HCT116 (cell line): Measurements from ENCODE around the gene GPANK1. TPM values are rescaled to one million over a fixed set of nuclear protein-coding genes. Genes with fewer than 3 reads are reported as not detected.

Source experiments
- ATAC-seq: fragments of 200-7000 bp; cut with Tn5 transposase; 2 replicates; pipeline ENCODE4 v1.9.1; 2020; ENCODE audit warnings: mild to moderate bottlenecking, moderate library complexity
- BruUV-seq: library from RNA; stranded (reverse); fragments of 400-500 nt; replicated peaks from 2 replicates; lab custom pipeline; 2021; lab: Mats Ljungman, UMichigan
- CTCF ChIA-PET: fragments of 300-600 bp; sonication (Branson Sonifier 250); formaldehyde crosslinking; loops from one replicate; lab custom pipeline; 2021; ENCODE audit warnings: antibody characterized with exemption; lab: Charles Lee
- POLR2A ChIA-PET: fragments of 300-600, 350-600 bp; sonication (Branson Sonifier 250); formaldehyde crosslinking; loops from one replicate; lab custom pipeline; 2021; ENCODE audit warnings: antibody characterized with exemption; lab: Charles Lee
- RAD21 ChIA-PET, 2 experiments: fragments of 300-600 bp; sonication (Branson Sonifier 250); formaldehyde crosslinking; loops; one replicate each; lab custom pipeline; 2023; ENCODE audit warnings: low total read pairs in 2 of 2; ENCODE audit not compliant: uncharacterized antibody in 2 of 2, unreplicated experiment in 2 of 2, low non-redundant PET in 1 of 2; lab: Charles Lee
- DNase-seq: peaks from one replicate; pipeline ENCODE4 v3.0.0-alpha.2; 2010; ENCODE audit warnings: low read depth, low spot score
- H2AFZ ChIP-seq: fragments of 200-600 bp; shearing (Covaris generic), sonication (generic); 2 replicates; pipeline ENCODE4 v1.6.1; 2017; ENCODE audit warnings: low read depth, mixed run types, mixed read lengths, antibody characterized with exemption, low read length; ENCODE audit not compliant: poor library complexity, severe bottlenecking
- H3K27ac ChIP-seq: 2 replicates; pipeline ENCODE4 v1.5.1; 2012; ENCODE audit warnings: low read depth, low read length
- H3K27me3 ChIP-seq: fragments of 200-600 bp; sonication (generic); 2 replicates; pipeline ENCODE4 v1.6.1; 2016; ENCODE audit warnings: mixed run types, low read length, mixed read lengths; ENCODE audit not compliant: insufficient read depth
- H3K36me3 ChIP-seq, 2 experiments: fragments of 200-500 bp in 1 of 2; fragments of 200-600 bp in 1 of 2; sonication (Bioruptor generic) in 1 of 2; sonication (generic) in 1 of 2; 2 replicates each; pipeline versions ENCODE4 v1.5.1 to v1.6.1; 2014 to 2016; ENCODE audit warnings: low read length in 2 of 2, inconsistent platforms in 1 of 2, mixed read lengths in 1 of 2, mixed run types in 1 of 2; ENCODE audit not compliant: insufficient read depth in 2 of 2, control insufficient read depth in 1 of 2
- H3K4me1 ChIP-seq, 2 experiments: fragments of 200-600 bp in 1 of 2; sonication (generic) in 1 of 2; 2 replicates each; pipeline versions ENCODE4 v1.5.1 to v1.6.1; 2012 to 2017; ENCODE audit warnings: low read length in 2 of 2, inconsistent platforms in 1 of 2, mild to moderate bottlenecking in 1 of 2, mixed read lengths in 1 of 2, mixed run types in 1 of 2, moderate library complexity in 1 of 2; ENCODE audit not compliant: insufficient read depth in 2 of 2, control insufficient read depth in 1 of 2
- H3K4me2 ChIP-seq: fragments of 200-600 bp; sonication (generic); 2 replicates; pipeline ENCODE4 v1.6.1; 2017; ENCODE audit warnings: mixed run types, low read length, mixed read lengths
- H3K4me3 ChIP-seq, 2 experiments: fragments of 200-600 bp in 1 of 2; sonication (generic) in 1 of 2; replicated peaks in 1 of 2; 2 replicates each; pipeline ENCODE4 v1.5.1; 2011 to 2016; ENCODE audit warnings: low read length in 2 of 2, control low read depth in 1 of 2, low read depth in 1 of 2, mild to moderate bottlenecking in 1 of 2, mixed read lengths in 1 of 2, mixed run types in 1 of 2
- H3K79me2 ChIP-seq: fragments of 200-600 bp; sonication (generic); 2 replicates; pipeline ENCODE4 v1.6.1; 2017; ENCODE audit warnings: mild to moderate bottlenecking, mixed run types, low read length, moderate library complexity, mixed read lengths; ENCODE audit not compliant: insufficient read depth
- H3K9ac ChIP-seq: fragments of 200-600 bp; sonication (generic); 2 replicates; pipeline ENCODE4 v1.6.1; 2016; ENCODE audit warnings: low read length, mixed read lengths
- H3K9me2 ChIP-seq: fragments of 200-600 bp; sonication (generic), shearing (Covaris generic); 2 replicates; pipeline ENCODE4 v1.6.1; 2017; ENCODE audit warnings: mixed run types, mild to moderate bottlenecking, moderate library complexity; ENCODE audit not compliant: insufficient read depth
- H3K9me3 ChIP-seq, 2 experiments: fragments of 200-500 bp in 1 of 2; fragments of 200-600 bp in 1 of 2; sonication (Bioruptor generic) in 1 of 2; sonication (generic) in 1 of 2; 2 replicates each; pipeline ENCODE4 v1.6.1; 2014 to 2017; ENCODE audit warnings: low read length in 2 of 2, mixed read lengths in 2 of 2, inconsistent platforms in 1 of 2, low read depth in 1 of 2, mild to moderate bottlenecking in 1 of 2, mixed run types in 1 of 2, moderate library complexity in 1 of 2; ENCODE audit not compliant: control insufficient read depth in 1 of 2, insufficient read depth in 1 of 2
- H4K20me1 ChIP-seq: fragments of 200-600 bp; sonication (generic), shearing (Covaris generic); 2 replicates; pipeline ENCODE4 v1.6.1; 2017; ENCODE audit warnings: mixed run types, mild to moderate bottlenecking, moderate library complexity; ENCODE audit not compliant: insufficient read depth
- ELF1 ChIP-seq: IDR thresholded peaks from 2 replicates; pipeline ENCODE4 v1.6.1; 2012; ENCODE audit warnings: low read depth, borderline replicate concordance
- POLR2A ChIP-seq: IDR thresholded peaks from 2 replicates; pipeline ENCODE4 v1.7.0; 2011; ENCODE audit warnings: borderline replicate concordance; ENCODE audit not compliant: insufficient read depth, insufficient read length; ENCODE audit errors: extremely low read depth
- TCF7L2 ChIP-seq: IDR thresholded peaks from 2 replicates; pipeline ENCODE4 v1.7.0; 2011; ENCODE audit warnings: borderline replicate concordance, inconsistent platforms; ENCODE audit not compliant: insufficient read depth, insufficient read length; ENCODE audit errors: extremely low read depth
- ZNF274 ChIP-seq: fragments of 200-500 bp; sonication (Bioruptor generic); IDR thresholded peaks from 2 replicates; pipeline ENCODE4 v1.6.1; 2014; ENCODE audit warnings: mild to moderate bottlenecking, low read depth, low read length, inconsistent platforms
- intact Hi-C: fragments of 100-400 bp; cut with micrococcal nuclease; formaldehyde crosslinking; loops from 2 replicates; pipeline ENCODE4 v1.10.0; 2022
- total RNA-seq: library from RNA; stranded (reverse); gene quantifications from one replicate; pipeline ENCODE4 v1.2.1, GENCODE V29; 2021; ENCODE audit not compliant: unreplicated experiment
- TF ChIP-seq, protein P1 (sequence below): IDR thresholded peaks from 2 replicates; pipeline ENCODE4 v1.6.1; 2012; ENCODE audit warnings: low read depth
- TF ChIP-seq, protein P2 (sequence below): IDR thresholded peaks from 2 replicates; pipeline ENCODE4 v1.6.1; 2012
- TF ChIP-seq, protein P3 (sequence below): IDR thresholded peaks from 2 replicates; pipeline ENCODE4 v1.6.1; 2012

Gene GPANK1
- total RNA-seq, 1 experiment from 2014 or later: 14.8 TPM

DNA sequence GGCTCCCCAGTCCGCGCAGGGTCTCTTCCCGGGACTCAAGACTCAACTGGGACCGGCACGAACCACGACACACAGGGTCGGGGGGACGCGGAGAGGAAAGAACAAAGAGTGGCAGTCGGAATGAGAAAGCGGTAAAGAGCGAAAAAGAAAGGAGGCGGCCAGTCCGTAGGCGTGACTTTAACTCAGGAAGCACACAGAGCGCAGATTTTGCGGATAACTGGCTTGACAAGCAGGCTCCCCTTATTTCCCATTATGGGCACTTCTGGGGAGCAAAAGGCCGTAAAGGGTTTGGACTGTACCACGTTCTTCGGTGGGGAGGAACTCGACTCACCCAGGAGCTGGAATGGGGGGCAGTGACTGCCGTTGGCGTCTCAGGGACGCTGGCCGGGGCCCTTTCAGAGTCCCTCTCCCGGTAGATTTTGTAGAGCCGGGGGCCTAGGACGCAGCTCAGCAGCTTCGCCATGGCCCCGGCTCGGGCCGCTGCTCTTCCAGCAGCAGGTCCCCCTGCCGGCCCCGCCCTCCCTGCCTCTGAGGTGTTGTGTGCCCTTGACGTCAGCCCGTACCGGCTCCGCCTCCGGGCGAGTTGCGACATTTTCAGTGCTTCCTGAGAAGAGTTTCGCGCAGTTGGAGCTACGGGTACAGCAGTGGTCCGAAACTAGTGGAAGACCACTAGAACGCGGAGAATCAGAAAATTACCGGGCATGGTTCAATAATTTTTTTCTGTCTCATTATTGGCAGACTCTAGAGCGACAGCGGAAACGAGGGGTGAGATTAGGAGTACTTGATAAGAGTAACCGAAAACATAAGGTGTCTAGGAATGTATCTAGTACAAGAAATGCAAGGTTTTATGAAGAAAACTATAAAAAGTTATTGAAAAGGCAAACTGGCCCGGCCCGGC, 38.3 kb upstream of the GPANK1 start, which contains the start of gene ABHD16A (continued):
- TF ChIP-seq, protein P1, sequence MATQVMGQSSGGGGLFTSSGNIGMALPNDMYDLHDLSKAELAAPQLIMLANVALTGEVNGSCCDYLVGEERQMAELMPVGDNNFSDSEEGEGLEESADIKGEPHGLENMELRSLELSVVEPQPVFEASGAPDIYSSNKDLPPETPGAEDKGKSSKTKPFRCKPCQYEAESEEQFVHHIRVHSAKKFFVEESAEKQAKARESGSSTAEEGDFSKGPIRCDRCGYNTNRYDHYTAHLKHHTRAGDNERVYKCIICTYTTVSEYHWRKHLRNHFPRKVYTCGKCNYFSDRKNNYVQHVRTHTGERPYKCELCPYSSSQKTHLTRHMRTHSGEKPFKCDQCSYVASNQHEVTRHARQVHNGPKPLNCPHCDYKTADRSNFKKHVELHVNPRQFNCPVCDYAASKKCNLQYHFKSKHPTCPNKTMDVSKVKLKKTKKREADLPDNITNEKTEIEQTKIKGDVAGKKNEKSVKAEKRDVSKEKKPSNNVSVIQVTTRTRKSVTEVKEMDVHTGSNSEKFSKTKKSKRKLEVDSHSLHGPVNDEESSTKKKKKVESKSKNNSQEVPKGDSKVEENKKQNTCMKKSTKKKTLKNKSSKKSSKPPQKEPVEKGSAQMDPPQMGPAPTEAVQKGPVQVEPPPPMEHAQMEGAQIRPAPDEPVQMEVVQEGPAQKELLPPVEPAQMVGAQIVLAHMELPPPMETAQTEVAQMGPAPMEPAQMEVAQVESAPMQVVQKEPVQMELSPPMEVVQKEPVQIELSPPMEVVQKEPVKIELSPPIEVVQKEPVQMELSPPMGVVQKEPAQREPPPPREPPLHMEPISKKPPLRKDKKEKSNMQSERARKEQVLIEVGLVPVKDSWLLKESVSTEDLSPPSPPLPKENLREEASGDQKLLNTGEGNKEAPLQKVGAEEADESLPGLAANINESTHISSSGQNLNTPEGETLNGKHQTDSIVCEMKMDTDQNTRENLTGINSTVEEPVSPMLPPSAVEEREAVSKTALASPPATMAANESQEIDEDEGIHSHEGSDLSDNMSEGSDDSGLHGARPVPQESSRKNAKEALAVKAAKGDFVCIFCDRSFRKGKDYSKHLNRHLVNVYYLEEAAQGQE: no peak

DNA sequence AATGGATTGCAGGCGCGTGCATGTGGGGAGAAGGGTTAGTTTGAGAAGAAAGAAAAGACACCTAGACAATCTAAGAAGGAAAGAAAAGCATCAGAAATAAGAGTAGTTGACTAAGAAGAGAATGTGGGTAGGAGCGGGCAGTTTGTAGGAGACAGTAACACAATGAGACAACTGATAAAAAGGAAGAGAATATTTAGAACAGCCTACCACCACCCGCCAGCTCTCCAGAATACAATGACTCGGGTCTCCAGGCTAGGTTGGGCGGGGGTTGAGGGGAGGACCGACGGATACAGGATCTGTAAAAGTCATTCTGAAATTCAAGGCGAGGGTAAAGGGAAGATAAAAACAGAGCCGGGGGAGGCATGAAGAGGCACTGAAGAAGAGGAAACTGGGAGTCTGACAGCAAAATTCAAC, 37.6 kb upstream of the GPANK1 start:
- ATAC-seq (peak; percentile 10), DNase-seq (no peak)
- Histone ChIP-seq H3K4me2 (peak overlapping the region; percentile 77), H3K9me2 (no peaks in the 10 kb centered on the region), H3K4me1 (peaks cover 7 to 15% of the 10 kb centered on the region in 2 experiments; a peak in 3 of 4 replicates), H3K27me3 (no peaks in the 10 kb centered on the region), H4K20me1 (no peaks in the 10 kb centered on the region), H3K27ac (peak overlapping the region; percentile 82), H2AFZ (no peak overlapping the region), H3K79me2 (peaks cover 13% of the 10 kb centered on the region), H3K36me3 (no peaks in the 10 kb centered on the region), H3K9me3 (no peaks in the 10 kb centered on the region), H3K4me3 (peak overlapping the region; percentile 89 to 98), H3K9ac (peak overlapping the region; percentile 85)
- intact Hi-C loops: loop anchor here (2.0 kb wide), 1 partner anchor 36 kb away; no protein-coding TSS in a partner anchor
- POLR2A ChIA-PET: interaction anchor here (1.1 to 1.6 kb wide), 6 partner anchors 36 to 132 kb away, joined by 3 to 5 read pairs (median 4); partner anchors contain the start of genes HSPA1B, MSH5 and VARS1
- CTCF ChIA-PET: interaction anchor here (1.2 to 2.1 kb wide), 3 partner anchors 10 to 67 kb away, joined by 3 to 10 read pairs (median 7); no protein-coding TSS in a partner anchor
- TSS peak; percentile 62 for BruUV-seq
- TF ChIP-seq, protein P1: no peak
- TF ChIP-seq ELF1 (no peak), POLR2A (no peak), TCF7L2 (no peak), ZNF274 (no peak)
- TF ChIP-seq, protein P2, sequence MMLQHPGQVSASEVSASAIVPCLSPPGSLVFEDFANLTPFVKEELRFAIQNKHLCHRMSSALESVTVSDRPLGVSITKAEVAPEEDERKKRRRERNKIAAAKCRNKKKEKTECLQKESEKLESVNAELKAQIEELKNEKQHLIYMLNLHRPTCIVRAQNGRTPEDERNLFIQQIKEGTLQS: no peak
- TF ChIP-seq, protein P3, sequence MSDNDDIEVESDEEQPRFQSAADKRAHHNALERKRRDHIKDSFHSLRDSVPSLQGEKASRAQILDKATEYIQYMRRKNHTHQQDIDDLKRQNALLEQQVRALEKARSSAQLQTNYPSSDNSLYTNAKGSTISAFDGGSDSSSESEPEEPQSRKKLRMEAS: no peak
- RAD21 ChIA-PET: no interaction called here
